Activated naive CD4-positive, alpha-beta T cell treated with anti-CD3 and anti-CD28 coated beads, Interleukin-2, amount 10 ng/mL, durations not matched to agents 7 days and 5 days (primary cell): Measurements from ENCODE around the gene PSTPIP1.
A peak's percentile ranks its signal among the peaks of the same experiment; 100 is the strongest.

Source experiments
- CTCF ChIA-PET: fragments of 350-600 bp; sonication (Branson Sonifier 250); formaldehyde crosslinking; loops from one replicate; lab custom pipeline; 2021; ENCODE audit warnings: antibody characterized with exemption; lab: Charles Lee
- DNase-seq: peaks from one replicate; pipeline ENCODE4 v3.0.0-alpha.2; 2020
- H3K27ac Mint-ChIP-seq: one replicate; pipeline ENCODE4 v1.8.0; 2021; ENCODE audit warnings: mild to moderate bottlenecking, moderate library complexity, mixed read lengths
- H3K27me3 Mint-ChIP-seq: one replicate; pipeline ENCODE4 v1.8.0; 2021; ENCODE audit warnings: mild to moderate bottlenecking, mixed read lengths
- H3K36me3 Mint-ChIP-seq: one replicate; pipeline ENCODE4 v1.8.0; 2021; ENCODE audit warnings: mixed read lengths
- H3K4me1 Mint-ChIP-seq: one replicate; pipeline ENCODE4 v1.8.0; 2021; ENCODE audit warnings: mixed read lengths
- H3K4me3 Mint-ChIP-seq: one replicate; pipeline ENCODE4 v1.8.0; 2021; ENCODE audit warnings: mild to moderate bottlenecking, moderate library complexity, mixed read lengths
- H3K9me3 Mint-ChIP-seq: one replicate; pipeline ENCODE4 v1.8.0; 2021; ENCODE audit warnings: mixed read lengths

The PSTPIP1 gene

GRCh38 chr15:76972389-76973361 is 22.3 kb upstream of the PSTPIP1 start:
- CTCF ChIA-PET = interaction anchor here (0.7 to 9.1 kb wide), 31 partner anchors 9 to 571 kb away, joined by 3 to 103 read pairs (median 6); partner anchors contain the start of gene PSTPIP1
- no peak overlapping the region for H3K27ac Mint-ChIP-seq
- H3K4me1 Mint-ChIP-seq = peaks cover 23% of the 10 kb centered on the region
- H3K27me3 Mint-ChIP-seq = peaks cover 23% of the 10 kb centered on the region
- no peak for DNase-seq
- H3K9me3 Mint-ChIP-seq = no peaks in the 10 kb centered on the region
- no peak overlapping the region for H3K4me3 Mint-ChIP-seq
- no peaks in the 10 kb centered on the region for H3K36me3 Mint-ChIP-seq

DNA sequence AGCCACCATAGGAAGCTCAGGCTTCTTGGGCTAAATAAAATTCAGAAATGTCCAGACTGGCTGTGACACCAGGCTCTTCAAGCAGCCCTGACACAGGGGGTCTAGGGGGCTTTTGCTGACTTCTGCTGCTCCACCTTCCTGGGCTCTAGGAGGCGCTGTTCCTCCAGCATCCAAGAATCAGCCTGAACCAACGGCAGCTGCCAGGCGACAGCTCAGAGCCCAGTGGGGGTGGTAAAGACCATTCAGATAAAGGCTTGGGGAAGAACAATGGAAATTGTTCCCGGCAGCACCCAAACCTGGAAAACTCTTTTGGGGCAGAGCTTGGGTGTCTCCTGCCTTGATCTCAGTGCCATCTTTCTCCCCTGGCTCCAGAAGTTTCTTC is 21.6 kb upstream of the PSTPIP1 start:
- peaks cover 25% of the 10 kb centered on the region for H3K4me1 Mint-ChIP-seq
- H3K27ac Mint-ChIP-seq = no peak overlapping the region
- peaks cover 22% of the 10 kb centered on the region for H3K27me3 Mint-ChIP-seq
- CTCF ChIA-PET = interaction anchor here (0.6 to 9.1 kb wide), 38 partner anchors 10 to 570 kb away, joined by 3 to 103 read pairs (median 6); partner anchors contain the start of gene PSTPIP1
- no peaks in the 10 kb centered on the region for H3K36me3 Mint-ChIP-seq
- peaks cover 4% of the 10 kb centered on the region for H3K9me3 Mint-ChIP-seq
- no peak overlapping the region for H3K4me3 Mint-ChIP-seq
- DNase-seq = peak; percentile 78

DNA sequence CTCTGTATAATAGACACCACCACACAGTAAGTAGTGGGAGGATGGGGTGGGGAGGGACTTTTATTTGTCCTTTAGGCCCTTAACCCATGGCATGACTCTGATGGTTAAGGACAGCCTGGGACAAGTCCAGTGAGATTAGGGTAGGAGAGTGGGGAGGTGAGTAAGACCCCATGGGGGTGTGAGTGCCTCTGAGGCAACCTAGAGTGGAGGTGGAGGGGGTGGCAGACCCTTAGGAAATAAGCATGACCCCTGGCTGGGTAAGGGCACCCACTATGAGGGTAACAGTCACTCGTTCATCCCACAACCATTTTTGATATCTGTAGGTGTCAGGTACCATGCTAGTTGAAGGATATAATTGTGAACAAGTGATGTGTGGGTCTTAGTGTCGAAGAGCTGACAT is 21.0 kb upstream of the PSTPIP1 start:
- Mint-ChIP-seq H3K4me3 (no peak overlapping the region), H3K27ac (no peak overlapping the region), H3K9me3 (peaks cover 6% of the 10 kb centered on the region), H3K27me3 (peaks cover 17% of the 10 kb centered on the region), H3K36me3 (no peaks in the 10 kb centered on the region), H3K4me1 (peaks cover 25% of the 10 kb centered on the region)
- DNase-seq = no peak
- CTCF ChIA-PET = interaction anchor here (0.6 to 9.1 kb wide), 38 partner anchors 10 to 570 kb away, joined by 3 to 103 read pairs (median 6); partner anchors contain the start of gene PSTPIP1

GRCh38 chr15:76974456-76975036 is 20.4 kb upstream of the PSTPIP1 start:
- no peak overlapping the region for H3K27ac Mint-ChIP-seq
- H3K4me3 Mint-ChIP-seq = no peak overlapping the region
- DNase-seq = peak; percentile 39
- peaks cover 6% of the 10 kb centered on the region for H3K9me3 Mint-ChIP-seq
- peaks cover 18% of the 10 kb centered on the region for H3K27me3 Mint-ChIP-seq
- H3K36me3 Mint-ChIP-seq = no peaks in the 10 kb centered on the region
- CTCF ChIA-PET = interaction anchor here (0.8 to 9.1 kb wide), 26 partner anchors 9 to 568 kb away, joined by 3 to 103 read pairs (median 9); partner anchors contain the start of gene PSTPIP1
- peaks cover 25% of the 10 kb centered on the region for H3K4me1 Mint-ChIP-seq

DNA sequence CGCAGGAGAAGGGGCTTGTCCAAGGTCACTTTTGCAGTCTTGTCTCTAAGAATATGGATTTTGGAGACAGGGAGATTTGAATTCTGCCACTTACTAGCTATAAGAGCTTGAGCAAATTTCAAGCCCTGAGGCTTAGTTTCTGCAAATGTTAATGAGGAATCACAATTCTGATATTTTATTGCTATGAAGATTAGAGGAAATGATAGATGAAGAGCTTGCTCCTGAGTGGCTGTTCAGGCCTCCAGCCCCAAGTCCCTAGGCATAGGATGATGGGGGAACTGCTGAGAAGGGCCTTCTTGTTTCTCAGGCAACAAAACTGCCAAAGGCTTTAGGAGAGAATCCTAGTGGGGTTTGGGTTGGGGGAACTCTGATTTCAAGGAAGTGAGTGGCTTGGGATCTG is 18.8 kb upstream of the PSTPIP1 start:
- Mint-ChIP-seq H3K9me3 (peaks cover 6% of the 10 kb centered on the region), H3K27me3 (peaks cover 23% of the 10 kb centered on the region), H3K4me1 (peaks cover 25% of the 10 kb centered on the region), H3K36me3 (no peaks in the 10 kb centered on the region), H3K27ac (no peak overlapping the region), H3K4me3 (no peak overlapping the region)
- CTCF ChIA-PET = interaction anchor here (1.7 to 9.1 kb wide), 7 partner anchors 12 to 567 kb away, joined by 4 to 103 read pairs (median 36); partner anchors contain the start of gene PSTPIP1
- DNase-seq = no peak

DNA sequence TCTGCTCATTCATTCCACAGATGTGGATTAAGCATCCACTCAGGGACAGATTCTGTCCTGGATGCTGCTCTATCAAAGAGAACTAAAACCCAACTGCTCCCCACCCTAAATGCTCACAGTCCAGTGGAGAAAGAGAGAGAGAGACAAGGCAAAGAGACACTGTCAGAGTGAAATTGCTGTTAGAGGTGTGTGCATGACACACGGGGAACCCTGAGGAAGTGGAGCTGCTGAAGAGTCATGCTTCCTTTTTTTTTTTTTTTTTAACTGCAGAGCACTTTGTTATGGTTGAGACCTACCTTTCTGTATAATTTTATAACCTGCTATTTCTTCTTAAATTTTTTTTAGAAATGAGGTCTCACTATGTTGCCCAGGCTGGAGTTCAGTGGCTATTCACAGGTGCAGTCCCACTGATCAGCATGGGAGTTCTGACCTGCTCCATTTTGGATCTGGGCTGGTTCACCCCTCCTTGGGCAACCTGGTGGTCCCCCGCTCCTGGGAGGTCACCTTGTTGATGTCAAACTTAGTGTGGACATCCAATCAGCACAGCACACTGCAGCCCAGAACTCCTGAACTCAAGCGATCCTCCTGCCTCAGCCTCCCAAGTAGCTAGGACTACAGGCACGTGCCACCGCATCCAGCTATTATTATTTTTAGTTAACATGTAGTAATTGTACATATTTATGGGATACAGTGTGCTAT is 18.2 kb upstream of the PSTPIP1 start:
- Mint-ChIP-seq H3K27me3 (peaks cover 23% of the 10 kb centered on the region), H3K36me3 (no peaks in the 10 kb centered on the region), H3K4me1 (peaks cover 27% of the 10 kb centered on the region), H3K9me3 (peaks cover 6% of the 10 kb centered on the region), H3K4me3 (no peak overlapping the region), H3K27ac (no peak overlapping the region)
- DNase-seq = peak; percentile 43
- CTCF ChIA-PET = interaction anchor here (1.7 to 9.1 kb wide), 7 partner anchors 11 to 567 kb away, joined by 4 to 103 read pairs (median 36); partner anchors contain the start of gene PSTPIP1

- Mint-ChIP-seq H3K9me3 (peaks cover 6% of the 10 kb centered on the region), H3K36me3 (no peaks in the 10 kb centered on the region), H3K27ac (no peak overlapping the region), H3K27me3 (peaks cover 18% of the 10 kb centered on the region), H3K4me1 (peaks cover 30% of the 10 kb centered on the region), H3K4me3 (no peak overlapping the region)
- CTCF ChIA-PET = interaction anchor here (0.6 to 9.1 kb wide), 7 partner anchors 9 to 53 kb away, joined by 3 to 103 read pairs (median 3); no protein-coding TSS in a partner anchor
- no peak for DNase-seq
Measured at GRCh38 chr15:76978522-76979330, 16.2 kb upstream of the PSTPIP1 start.

- H3K4me3 Mint-ChIP-seq = no peak overlapping the region
- no peak overlapping the region for H3K27ac Mint-ChIP-seq
- H3K27me3 Mint-ChIP-seq = peaks cover 18% of the 10 kb centered on the region
- no peaks in the 10 kb centered on the region for H3K36me3 Mint-ChIP-seq
- CTCF ChIA-PET = interaction anchor here (1.0 to 9.1 kb wide), 4 partner anchors 9 to 53 kb away, joined by 3 to 82 read pairs (median 20); no protein-coding TSS in a partner anchor
- DNase-seq = no peak
- peaks cover 6% of the 10 kb centered on the region for H3K9me3 Mint-ChIP-seq
- H3K4me1 Mint-ChIP-seq = peaks cover 30% of the 10 kb centered on the region
Measured at GRCh38 chr15:76979331-76979925, 15.5 kb upstream of the PSTPIP1 start.

DNA sequence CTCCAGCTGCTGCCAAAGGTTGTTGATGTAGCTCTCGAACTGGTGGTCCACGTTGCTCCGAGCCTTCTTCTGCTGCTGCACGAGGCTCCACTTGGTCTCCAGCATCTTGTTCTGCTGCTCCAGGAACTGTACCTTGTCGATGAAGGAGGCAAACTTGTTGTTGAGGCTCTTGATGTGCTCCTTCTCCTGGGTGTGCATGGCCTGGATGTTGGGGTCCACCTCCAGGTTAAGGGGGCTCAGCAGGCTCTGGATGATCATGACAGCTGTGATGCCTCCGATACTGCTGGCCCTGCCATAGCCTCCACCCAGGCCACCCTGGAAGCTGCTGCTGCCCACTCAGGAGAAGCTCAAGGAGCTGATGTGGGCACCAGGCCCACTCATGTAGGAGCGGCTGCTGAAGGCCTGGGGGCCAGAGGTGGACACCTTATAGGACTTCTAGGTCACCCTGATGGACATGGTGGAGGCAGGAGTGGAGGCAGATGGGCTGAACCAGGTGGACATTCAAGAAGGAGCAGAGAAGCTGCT is 14.9 kb upstream of the PSTPIP1 start:
- Mint-ChIP-seq H3K4me3 (no peak overlapping the region), H3K4me1 (peaks cover 28% of the 10 kb centered on the region), H3K9me3 (peaks cover 6% of the 10 kb centered on the region), H3K27me3 (peaks cover 14% of the 10 kb centered on the region), H3K27ac (no peak overlapping the region), H3K36me3 (no peaks in the 10 kb centered on the region)
- CTCF ChIA-PET = interaction anchor here (1.0 to 7.2 kb wide), 3 partner anchors 8 to 33 kb away, joined by 3 to 36 read pairs (median 3); no protein-coding TSS in a partner anchor
- no peak for DNase-seq

DNA sequence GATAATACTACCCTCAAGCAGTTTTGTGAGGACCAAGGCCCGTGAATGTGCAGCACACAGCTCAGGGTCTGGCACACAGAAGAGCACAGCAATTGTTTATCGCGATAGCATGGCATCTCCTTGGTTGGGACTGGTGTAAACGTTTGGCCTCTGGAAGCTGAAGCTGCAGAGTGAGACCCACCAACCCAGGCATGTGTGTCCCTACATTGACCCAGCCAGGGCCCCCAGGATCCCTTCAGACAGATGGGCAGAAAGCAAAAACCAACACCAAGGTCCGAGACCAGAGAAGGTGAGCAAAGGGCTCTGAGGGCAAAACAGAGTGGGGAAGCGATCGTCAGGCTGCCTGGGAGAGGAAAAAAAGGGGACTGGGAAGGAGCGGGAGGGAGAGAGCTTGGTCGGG is 12.6 kb upstream of the PSTPIP1 start:
- H3K9me3 Mint-ChIP-seq = peaks cover 6% of the 10 kb centered on the region
- no peaks in the 10 kb centered on the region for H3K36me3 Mint-ChIP-seq
- H3K27me3 Mint-ChIP-seq = peaks cover 14% of the 10 kb centered on the region
- peaks cover 30% of the 10 kb centered on the region for H3K4me1 Mint-ChIP-seq
- H3K4me3 Mint-ChIP-seq = no peak overlapping the region
- DNase-seq = no peak
- CTCF ChIA-PET = interaction anchor here (1.5 to 3.7 kb wide), 3 partner anchors 8 to 41 kb away, joined by 4 to 15 read pairs (median 13); partner anchors contain the start of gene PSTPIP1
- H3K27ac Mint-ChIP-seq = no peak overlapping the region

GRCh38 chr15:76982756-76983155 is 12.2 kb upstream of the PSTPIP1 start:
- Mint-ChIP-seq H3K9me3 (peaks cover 6% of the 10 kb centered on the region), H3K4me1 (peaks cover 32% of the 10 kb centered on the region), H3K27ac (no peak overlapping the region), H3K36me3 (no peaks in the 10 kb centered on the region), H3K27me3 (peaks cover 14% of the 10 kb centered on the region), H3K4me3 (no peak overlapping the region)
- DNase-seq = no peak
- CTCF ChIA-PET = interaction anchor here (1.5 to 3.7 kb wide), 3 partner anchors 9 to 41 kb away, joined by 4 to 15 read pairs (median 13); partner anchors contain the start of gene PSTPIP1
